Mesenchymal stem cell (in vitro differentiated cells and primary cell): ENCODE measurements around the gene CDH24.
A peak's percentile ranks its signal among the peaks of the same experiment; 100 is the strongest.

Experiments
- DNase-seq: peaks from one replicate; pipeline ENCODE4 v3.0.0-alpha.2; 2013
- H2AFZ ChIP-seq: one replicate; pipeline ENCODE4 v1.6.1; 2013; ENCODE audit warnings: low read depth, mild to moderate bottlenecking, control low read depth, inconsistent platforms, low read length, moderate library complexity
- H2AK5ac ChIP-seq: 2 replicates; pipeline ENCODE4 v1.6.1; 2013; ENCODE audit warnings: low read length, moderate library complexity, mild to moderate bottlenecking, inconsistent platforms; ENCODE audit not compliant: severe bottlenecking
- H2BK120ac ChIP-seq: one replicate; pipeline ENCODE4 v1.6.1; 2013; ENCODE audit warnings: low read depth, mild to moderate bottlenecking, inconsistent platforms, low read length, moderate library complexity
- H2BK12ac ChIP-seq, 2 experiments: one replicate each; pipeline ENCODE4 v1.6.1; 2013; ENCODE audit warnings: inconsistent platforms in 2 of 2, low read length in 2 of 2, mild to moderate bottlenecking in 2 of 2, moderate library complexity in 2 of 2, control low read depth in 1 of 2
- H2BK15ac ChIP-seq: one replicate; pipeline ENCODE4 v1.6.1; 2013; ENCODE audit warnings: mild to moderate bottlenecking, low read depth, inconsistent platforms; ENCODE audit not compliant: poor library complexity, severe bottlenecking
- H2BK5ac ChIP-seq: 2 replicates; pipeline ENCODE4 v1.6.1; 2013; ENCODE audit warnings: low read depth, mild to moderate bottlenecking, low read length, control low read depth, inconsistent platforms; ENCODE audit not compliant: poor library complexity, severe bottlenecking
- H3K14ac ChIP-seq, 2 experiments: one replicate each; pipeline ENCODE4 v1.6.1; 2013; ENCODE audit warnings: inconsistent platforms in 2 of 2, low read length in 2 of 2, control low read depth in 1 of 2, mild to moderate bottlenecking in 1 of 2, moderate library complexity in 1 of 2
- H3K18ac ChIP-seq, 2 experiments: one replicate each; pipeline ENCODE4 v1.6.1; 2013; ENCODE audit warnings: inconsistent platforms in 2 of 2, low read length in 2 of 2, control low read depth in 1 of 2, low read depth in 1 of 2, mild to moderate bottlenecking in 1 of 2
- H3K23ac ChIP-seq, 2 experiments: one replicate each; pipeline ENCODE4 v1.6.1; 2013; ENCODE audit warnings: inconsistent platforms in 2 of 2, low read length in 2 of 2, mild to moderate bottlenecking in 2 of 2, moderate library complexity in 2 of 2, control low read depth in 1 of 2
- H3K27ac ChIP-seq: 2 replicates; pipeline ENCODE4 v1.5.1; 2013; ENCODE audit warnings: mild to moderate bottlenecking, moderate library complexity, low read length, control low read depth, inconsistent platforms; ENCODE audit not compliant: poor library complexity, severe bottlenecking
- H3K27me3 ChIP-seq, 2 experiments: 2 replicates each; pipeline versions ENCODE4 v1.6.1 to v1.7.0; 2013; ENCODE audit warnings: low read length in 2 of 2, mild to moderate bottlenecking in 2 of 2, moderate library complexity in 2 of 2, control low read depth in 1 of 2, inconsistent platforms in 1 of 2; ENCODE audit not compliant: control insufficient read depth in 1 of 2, insufficient read depth in 1 of 2
- H3K36me3 ChIP-seq, 2 experiments: 2 replicates each; pipeline versions ENCODE4 v1.6.1 to v1.7.0; 2013; ENCODE audit warnings: low read length in 2 of 2, control low read depth in 1 of 2, inconsistent platforms in 1 of 2, low read depth in 1 of 2, mild to moderate bottlenecking in 1 of 2; ENCODE audit not compliant: insufficient read depth in 2 of 2, control insufficient read depth in 1 of 2
- H3K4ac ChIP-seq, 2 experiments: one replicate each; pipeline ENCODE4 v1.6.1; 2013; ENCODE audit warnings: inconsistent platforms in 2 of 2, low read length in 2 of 2, mild to moderate bottlenecking in 2 of 2, moderate library complexity in 2 of 2, control low read depth in 1 of 2, low read depth in 1 of 2
- H3K4me1 ChIP-seq: 2 replicates; pipeline ENCODE4 v1.6.1; 2013; ENCODE audit warnings: low read depth, low read length, control low read depth; ENCODE audit not compliant: control insufficient read depth, insufficient read depth
- H3K4me2 ChIP-seq: 2 replicates; pipeline ENCODE4 v1.6.1; 2013; ENCODE audit warnings: low read length, mild to moderate bottlenecking, inconsistent platforms; ENCODE audit not compliant: poor library complexity, severe bottlenecking
- H3K4me3 ChIP-seq, 2 experiments: 2 replicates each; pipeline versions ENCODE4 v1.5.1 to v1.7.0; 2013; ENCODE audit warnings: low read length in 2 of 2, mild to moderate bottlenecking in 2 of 2, control low read depth in 1 of 2, low read depth in 1 of 2; ENCODE audit not compliant: insufficient read depth in 1 of 2
- H3K79me1 ChIP-seq: replicated peaks from 2 replicates; pipeline ENCODE4 v1.6.1; 2013; ENCODE audit warnings: mild to moderate bottlenecking, control low read depth, low read length, inconsistent platforms; ENCODE audit not compliant: poor library complexity, severe bottlenecking
- H3K9ac ChIP-seq: 2 replicates; pipeline ENCODE4 v1.7.0; 2013; ENCODE audit warnings: mild to moderate bottlenecking, low read length, moderate library complexity
- H3K9me3 ChIP-seq: 2 replicates; pipeline ENCODE4 v1.7.0; 2013; ENCODE audit warnings: mild to moderate bottlenecking, low read length; ENCODE audit not compliant: control insufficient read depth
- H4K8ac ChIP-seq: one replicate; pipeline ENCODE4 v1.6.1; 2013; ENCODE audit warnings: inconsistent platforms, mild to moderate bottlenecking, low read length, moderate library complexity
- H4K91ac ChIP-seq: one replicate; pipeline ENCODE4 v1.6.1; 2013; ENCODE audit warnings: mild to moderate bottlenecking, low read length, inconsistent platforms
- WGBS: methylation state at CpG from one replicate; pipeline ENCODE4 v1.1.7; 2013; ENCODE audit warnings: mixed read lengths; 5-methylcytosine and 5-hydroxymethylcytosine counted together

Gene CDH24

DNA sequence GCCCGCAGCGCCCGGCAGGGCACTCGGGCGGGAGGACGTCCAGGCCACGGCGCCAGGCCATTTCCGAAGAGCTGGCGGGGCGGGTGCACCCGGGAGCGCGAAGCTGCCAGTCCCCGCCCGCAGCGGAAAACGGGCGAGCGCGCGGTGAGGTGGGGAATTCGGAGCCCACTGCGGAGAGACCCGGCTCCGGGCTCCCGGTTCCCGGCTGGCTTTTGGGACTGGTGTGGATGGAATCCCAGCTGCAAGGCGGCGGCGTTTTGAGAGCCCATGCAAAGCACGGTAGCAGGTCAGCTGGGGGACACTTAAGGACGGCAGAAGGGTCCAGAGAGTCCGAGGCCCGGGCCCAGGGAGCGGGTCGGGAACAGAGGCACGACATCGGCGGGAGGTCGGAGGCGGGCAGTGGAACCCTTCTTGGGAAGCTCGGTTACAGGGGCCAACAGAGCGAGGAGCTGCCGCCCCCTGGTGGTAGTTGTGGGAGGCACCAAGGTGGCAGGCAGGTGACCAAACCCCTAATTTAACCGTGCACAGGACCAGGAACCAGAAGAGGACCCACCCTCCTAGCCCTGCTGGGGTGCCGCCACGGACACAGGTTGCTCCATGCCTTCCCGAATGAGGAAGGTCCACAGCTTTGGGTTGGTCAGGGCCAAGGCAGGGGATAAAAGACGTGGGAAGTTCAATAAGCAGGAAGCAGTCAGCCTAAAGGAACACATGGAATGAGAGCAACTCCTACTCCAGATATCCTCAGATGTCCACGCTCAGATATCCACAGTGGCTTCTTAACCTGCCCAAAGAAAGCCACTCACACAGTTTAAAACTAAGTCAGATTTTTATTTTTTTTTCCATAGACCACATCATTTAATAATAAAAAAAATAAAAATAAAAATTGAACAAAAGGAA is 685 bp upstream of the CDH24 start:
- H3K4me1 ChIP-seq: peaks cover 38% of the 10 kb centered on the region
- peaks cover 6% of the 10 kb centered on the region for H3K79me1 ChIP-seq
- H3K9ac ChIP-seq: peak overlapping the region; percentile 75
- peak overlapping the region; percentile 25 to 29 for H3K18ac ChIP-seq
- no peak overlapping the region for H4K91ac ChIP-seq
- peak overlapping the region in 1 of 2 experiments; percentile 58 for H3K4ac ChIP-seq
- no peaks in the 10 kb centered on the region for H3K27me3 ChIP-seq
- no peak overlapping the region for H3K23ac ChIP-seq
- peak overlapping the region; percentile 91 for H3K4me2 ChIP-seq
- no peaks in the 10 kb centered on the region for H3K9me3 ChIP-seq
- H4K8ac ChIP-seq: no peak overlapping the region
- H3K4me3 ChIP-seq: peak overlapping the region; percentile 63 to 76
- peak; percentile 86 for DNase-seq
- no peak overlapping the region for H2BK15ac ChIP-seq
- H2BK120ac ChIP-seq: no peak overlapping the region
- H2BK5ac ChIP-seq: no peak overlapping the region
- H3K36me3 ChIP-seq: peaks cover 38 to 54% of the 10 kb centered on the region in 2 experiments
- 3% methylated on average over 44 of the region's 51 CpGs for WGBS
- H2AK5ac ChIP-seq: no peak overlapping the region
- peak overlapping the region; percentile 39 for H2AFZ ChIP-seq
- no peak overlapping the region for H2BK12ac ChIP-seq
- peak overlapping the region; percentile 84 for H3K27ac ChIP-seq
- H3K14ac ChIP-seq: no peak overlapping the region

DNA sequence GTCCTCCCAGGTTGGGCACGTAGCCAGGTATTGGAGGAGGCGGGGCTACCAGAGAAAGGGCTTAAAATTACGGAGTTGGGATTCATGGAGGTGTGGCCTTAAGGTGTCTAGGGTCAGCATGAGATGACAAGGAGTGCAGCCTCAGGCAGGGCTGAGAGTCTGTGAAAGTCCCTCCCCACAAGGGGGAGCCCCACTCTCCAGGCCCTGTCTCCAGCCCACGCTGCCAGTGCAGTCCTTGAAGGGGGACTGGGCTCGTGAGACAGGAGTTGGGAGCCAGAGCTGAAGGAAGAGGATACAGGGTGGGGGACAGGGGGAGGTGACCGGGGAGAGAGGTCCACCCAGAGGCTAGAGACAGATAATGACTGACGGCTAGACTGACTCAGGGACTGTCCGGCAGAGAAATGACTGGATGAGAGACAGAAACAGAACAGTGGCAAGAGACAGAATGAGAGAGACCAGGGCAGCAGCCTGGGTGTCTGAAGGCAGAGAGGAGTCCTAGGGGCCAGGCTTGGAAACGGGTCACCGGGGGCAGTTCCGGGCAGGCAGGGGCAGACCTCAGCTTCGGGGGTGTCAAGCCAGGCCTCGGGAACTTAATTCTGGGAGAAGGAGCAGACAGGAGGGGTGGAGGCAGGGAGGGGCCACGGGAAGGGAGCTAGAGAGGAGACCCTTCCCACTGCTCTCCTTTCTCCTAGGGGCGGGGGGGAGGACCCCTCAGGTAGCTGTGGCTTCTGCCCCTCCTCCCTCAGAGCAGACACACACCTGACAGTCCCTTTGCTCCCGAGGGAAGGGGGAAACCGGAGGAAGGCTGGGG is 970 bp downstream of the CDH24 start:
- H3K23ac ChIP-seq: no peak overlapping the region
- H3K9me3 ChIP-seq: no peaks in the 10 kb centered on the region
- peak; percentile 84 for DNase-seq
- H2BK12ac ChIP-seq: no peak overlapping the region
- 3% methylated on average over 14 of the region's 17 CpGs for WGBS
- no peak overlapping the region for H2AK5ac ChIP-seq
- H3K9ac ChIP-seq: peak overlapping the region; percentile 68
- peak overlapping the region; percentile 91 for H3K4me2 ChIP-seq
- H3K27me3 ChIP-seq: no peaks in the 10 kb centered on the region
- peaks cover 6% of the 10 kb centered on the region for H3K79me1 ChIP-seq
- H3K4me1 ChIP-seq: peaks cover 36% of the 10 kb centered on the region
- H2BK15ac ChIP-seq: no peak overlapping the region
- H4K8ac ChIP-seq: no peak overlapping the region
- H4K91ac ChIP-seq: no peak overlapping the region
- no peak overlapping the region for H2BK5ac ChIP-seq
- no peak overlapping the region for H2BK120ac ChIP-seq
- no peak overlapping the region for H3K27ac ChIP-seq
- peaks cover 29 to 52% of the 10 kb centered on the region in 2 experiments for H3K36me3 ChIP-seq
- H3K4ac ChIP-seq: no peak overlapping the region
- H2AFZ ChIP-seq: no peak overlapping the region
- H3K4me3 ChIP-seq: peak overlapping the region; percentile 4 to 76
- no peak overlapping the region for H3K18ac ChIP-seq
- no peak overlapping the region for H3K14ac ChIP-seq

DNA sequence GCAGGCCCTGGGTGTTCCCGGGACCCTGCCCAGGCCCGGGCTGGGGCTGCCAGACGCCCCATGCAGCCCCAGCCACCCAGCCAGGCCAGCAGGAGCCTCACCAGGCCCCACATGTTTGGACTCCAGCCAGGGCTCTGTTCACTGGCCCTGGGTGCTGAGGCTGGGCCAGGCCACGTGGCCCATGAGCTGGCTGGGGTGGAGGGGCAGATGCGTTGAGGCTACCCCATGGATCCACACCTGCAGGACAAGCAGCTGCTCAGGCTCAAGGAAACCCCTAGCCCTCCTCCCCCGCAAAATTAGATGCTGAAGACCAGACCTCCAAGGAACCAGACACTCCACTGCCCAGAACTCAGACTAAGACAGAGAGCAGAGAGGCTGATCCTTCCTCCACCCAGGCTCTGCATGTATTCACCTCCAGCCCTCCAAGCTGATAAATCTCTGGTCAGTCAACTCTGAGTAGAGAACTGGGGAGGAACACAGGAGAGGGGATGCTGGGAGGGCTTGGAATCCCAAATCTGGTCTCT is 1.6 kb downstream of the CDH24 start:
- H2BK15ac ChIP-seq: peak overlapping the region; percentile 78
- peaks cover 6% of the 10 kb centered on the region for H3K79me1 ChIP-seq
- no peak overlapping the region for H2BK120ac ChIP-seq
- no peak overlapping the region for H2BK5ac ChIP-seq
- no peaks in the 10 kb centered on the region for H3K9me3 ChIP-seq
- no peak overlapping the region for H3K4ac ChIP-seq
- H3K4me2 ChIP-seq: no peak overlapping the region
- no peak overlapping the region for H3K14ac ChIP-seq
- DNase-seq: peak; percentile 22
- H4K8ac ChIP-seq: no peak overlapping the region
- H3K4me3 ChIP-seq: no peak overlapping the region
- no peak overlapping the region for H3K9ac ChIP-seq
- peaks cover 23 to 45% of the 10 kb centered on the region in 2 experiments for H3K36me3 ChIP-seq
- H3K27me3 ChIP-seq: no peaks in the 10 kb centered on the region
- no peak overlapping the region for H2AFZ ChIP-seq
- no peak overlapping the region for H2BK12ac ChIP-seq
- no peak overlapping the region for H3K23ac ChIP-seq
- no peak overlapping the region for H2AK5ac ChIP-seq
- 79% methylated on average over 6 of the region's 6 CpGs for WGBS
- no peak overlapping the region for H4K91ac ChIP-seq
- no peak overlapping the region for H3K18ac ChIP-seq
- no peak overlapping the region for H3K27ac ChIP-seq
- H3K4me1 ChIP-seq: peaks cover 31% of the 10 kb centered on the region

DNA sequence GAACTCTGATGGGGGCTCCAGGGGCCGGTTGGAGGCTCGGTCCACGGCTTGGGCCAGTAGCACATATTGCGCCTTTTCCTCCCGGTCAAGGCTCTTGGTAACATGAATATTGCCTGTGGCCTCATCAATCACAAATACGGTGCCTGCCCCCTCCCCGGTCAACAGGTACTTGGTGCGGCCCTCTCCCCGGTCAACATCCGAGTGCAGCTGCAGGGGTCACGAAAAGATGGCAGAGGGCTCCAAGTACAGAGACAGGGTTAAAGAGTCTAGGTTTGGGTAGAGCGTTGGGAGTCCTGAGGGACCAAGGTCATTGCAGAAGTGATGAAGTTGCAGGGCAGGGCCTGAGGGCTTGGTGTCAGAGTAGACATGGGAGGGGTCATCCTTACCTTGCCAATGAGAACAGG is 2.2 kb downstream of the CDH24 start:
- Histone ChIP-seq H2BK15ac (no peak overlapping the region), H2BK120ac (no peak overlapping the region), H3K9ac (no peak overlapping the region), H3K4me1 (peaks cover 28% of the 10 kb centered on the region), H2BK5ac (no peak overlapping the region), H3K4me2 (no peak overlapping the region), H3K4ac (no peak overlapping the region), H3K9me3 (no peaks in the 10 kb centered on the region), H2AK5ac (no peak overlapping the region), H3K23ac (no peak overlapping the region), H3K27me3 (no peaks in the 10 kb centered on the region), H3K79me1 (peaks cover 6% of the 10 kb centered on the region), H2BK12ac (no peak overlapping the region), H3K27ac (no peak overlapping the region), H3K36me3 (peaks cover 17 to 45% of the 10 kb centered on the region in 2 experiments), H3K4me3 (no peak overlapping the region), H4K91ac (no peak overlapping the region), H3K18ac (no peak overlapping the region), H2AFZ (no peak overlapping the region), H4K8ac (no peak overlapping the region), H3K14ac (no peak overlapping the region)
- DNase-seq: no peak
- 99% methylated on average over 12 of the region's 12 CpGs for WGBS
